IMR-90 (cell line): Measurements from ENCODE around the gene MAP1A. TPM values are rescaled to one million over a fixed set of nuclear protein-coding genes. Genes with fewer than 3 reads are reported as not detected.

ENCODE experiments used
- ATAC-seq: fragments of 200-7000 bp; cut with Tn5 transposase; 2 replicates; pipeline ENCODE4 v1.9.1; 2020; ENCODE audit warnings: low read depth, mild to moderate bottlenecking, moderate library complexity
- BruUV-seq: library from RNA; stranded (reverse); fragments of 400-500 nt; replicated peaks from 2 replicates; lab custom pipeline; 2021; lab: Mats Ljungman, UMichigan
- CTCF ChIA-PET: fragments of 300-600 bp; formaldehyde crosslinking; extraction: SDS; loops from one replicate; lab custom pipeline; 2021; ENCODE audit warnings: antibody characterized with exemption; lab: Yijun Ruan, JAX
- POLR2A ChIA-PET: fragments of 300-600 bp; sonication (Branson Sonifier 250); formaldehyde crosslinking; loops from one replicate; lab custom pipeline; 2022; ENCODE audit warnings: antibody characterized with exemption; ENCODE audit not compliant: unreplicated experiment; lab: Charles Lee
- DNase-seq: peaks from one replicate; pipeline ENCODE4 v3.0.0; 2013
- H2AFZ ChIP-seq: replicated peaks from 2 replicates; pipeline ENCODE3; 2013; ENCODE audit warnings: low read length, mild to moderate bottlenecking; ENCODE audit not compliant: poor library complexity
- H2AK5ac ChIP-seq: 2 replicates; pipeline ENCODE4 v1.6.1; 2013; ENCODE audit warnings: low read depth, low read length, inconsistent platforms
- H2AK9ac ChIP-seq: replicated peaks from 2 replicates; pipeline ENCODE3; 2013; ENCODE audit warnings: mild to moderate bottlenecking, low read depth, low read length, moderate library complexity; ENCODE audit not compliant: poor library complexity
- H2BK120ac ChIP-seq: 2 replicates; pipeline ENCODE4 v1.6.1; 2013; ENCODE audit warnings: low read depth, low read length, inconsistent platforms
- H2BK15ac ChIP-seq: 3 replicates; pipeline ENCODE4 v1.6.1; 2013; ENCODE audit warnings: low read depth, low read length, inconsistent platforms
- H2BK20ac ChIP-seq: 2 replicates; pipeline ENCODE4 v1.6.1; 2013; ENCODE audit warnings: low read depth, mild to moderate bottlenecking, inconsistent platforms, low read length, moderate library complexity
- H2BK5ac ChIP-seq: 2 replicates; pipeline ENCODE4 v1.6.1; 2013; ENCODE audit warnings: mild to moderate bottlenecking, low read depth, low read length, inconsistent platforms; ENCODE audit not compliant: poor library complexity, severe bottlenecking
- H3K14ac ChIP-seq: replicated peaks from 2 replicates; pipeline ENCODE4 v1.6.1; 2013; ENCODE audit warnings: low read depth, low read length, inconsistent platforms
- H3K18ac ChIP-seq: 2 replicates; pipeline ENCODE4 v1.6.1; 2013; ENCODE audit warnings: low read depth, low read length, control low read depth
- H3K23ac ChIP-seq: 2 replicates; pipeline ENCODE4 v1.6.1; 2013; ENCODE audit warnings: low read depth, low read length, inconsistent platforms
- H3K27ac ChIP-seq: 2 replicates; pipeline ENCODE4 v1.5.1; 2013; ENCODE audit warnings: mild to moderate bottlenecking, control low read depth, low read length; ENCODE audit not compliant: insufficient read depth
- H3K27me3 ChIP-seq: 2 replicates; pipeline ENCODE4 v1.6.1; 2013; ENCODE audit warnings: low read length; ENCODE audit not compliant: control insufficient read depth, insufficient read depth
- H3K36me3 ChIP-seq: 2 replicates; pipeline ENCODE4 v1.6.1; 2013; ENCODE audit warnings: low read length, mixed read lengths; ENCODE audit not compliant: control insufficient read depth, insufficient read depth
- H3K4ac ChIP-seq: 2 replicates; pipeline ENCODE4 v1.6.1; 2013; ENCODE audit warnings: low read depth, low read length, inconsistent platforms
- H3K4me1 ChIP-seq: 2 replicates; pipeline ENCODE4 v1.6.1; 2013; ENCODE audit warnings: low read length, mixed read lengths; ENCODE audit not compliant: control insufficient read depth, insufficient read depth
- H3K4me2 ChIP-seq: 2 replicates; pipeline ENCODE4 v1.6.1; 2013; ENCODE audit warnings: low read depth, mild to moderate bottlenecking, control low read depth, low read length, moderate library complexity
- H3K4me3 ChIP-seq: 2 replicates; pipeline ENCODE4 v1.5.1; 2013; ENCODE audit warnings: low read depth, mild to moderate bottlenecking, control low read depth, low read length, moderate library complexity; ENCODE audit not compliant: insufficient read depth
- H3K56ac ChIP-seq: 2 replicates; pipeline ENCODE4 v1.6.1; 2013; ENCODE audit warnings: low read length, inconsistent platforms; ENCODE audit not compliant: insufficient read depth; ENCODE audit errors: extremely low read depth
- H3K79me1 ChIP-seq, 2 experiments: 2 replicates each; pipeline ENCODE4 v1.6.1; 2013; ENCODE audit warnings: low read length in 2 of 2, inconsistent platforms in 1 of 2, low read depth in 1 of 2
- H3K9ac ChIP-seq: 2 replicates; pipeline ENCODE4 v1.6.1; 2013; ENCODE audit warnings: low read depth, low read length, control low read depth
- H3K9me1 ChIP-seq: 2 replicates; pipeline ENCODE4 v1.6.1; 2013; ENCODE audit warnings: low read length, inconsistent platforms; ENCODE audit not compliant: insufficient read depth
- H3K9me3 ChIP-seq: 2 replicates; pipeline ENCODE4 v1.6.1; 2013; ENCODE audit warnings: low read length; ENCODE audit not compliant: control insufficient read depth, insufficient read depth
- H4K20me1 ChIP-seq: 2 replicates; pipeline ENCODE4 v1.6.1; 2013; ENCODE audit warnings: low read length, inconsistent platforms; ENCODE audit not compliant: insufficient read depth
- H4K5ac ChIP-seq: 2 replicates; pipeline ENCODE4 v1.6.1; 2013; ENCODE audit warnings: mild to moderate bottlenecking, low read depth, low read length, control low read depth
- H4K8ac ChIP-seq, 2 experiments: 2 replicates each; pipeline ENCODE4 v1.6.1; 2013; ENCODE audit warnings: low read depth in 2 of 2, low read length in 2 of 2, control low read depth in 1 of 2, inconsistent platforms in 1 of 2
- H4K91ac ChIP-seq: 2 replicates; pipeline ENCODE4 v1.6.1; 2013; ENCODE audit warnings: low read depth, low read length, inconsistent platforms; ENCODE audit not compliant: insufficient read depth
- BHLHE40 ChIP-seq: fragments of 150-350 bp; IDR thresholded peaks from 2 replicates; pipeline ENCODE4 v1.6.1; 2016; ENCODE audit warnings: mild to moderate bottlenecking, low read depth, low read length
- CHD1 ChIP-seq: IDR thresholded peaks from 2 replicates; pipeline ENCODE4 v1.6.1; 2012; ENCODE audit warnings: low read depth, low read length, improper control_type of control experiment
- MAZ ChIP-seq: IDR thresholded peaks from 2 replicates; pipeline ENCODE4 v1.6.1; 2012; ENCODE audit warnings: low read depth, mild to moderate bottlenecking, low read length, improper control_type of control experiment, moderate library complexity, borderline replicate concordance
- MXI1 ChIP-seq: IDR thresholded peaks from 2 replicates; pipeline ENCODE4 v1.6.1; 2012; ENCODE audit warnings: low read depth, mild to moderate bottlenecking, low read length, moderate library complexity, borderline replicate concordance
- POLR2A ChIP-seq: IDR thresholded peaks from 2 replicates; pipeline ENCODE4 v1.6.1; 2012; ENCODE audit warnings: mild to moderate bottlenecking, low read depth, low read length
- RFX5 ChIP-seq: IDR thresholded peaks from 2 replicates; pipeline ENCODE4 v1.8.0; 2012; ENCODE audit warnings: low read depth, mild to moderate bottlenecking, low read length, moderate library complexity
- USF2 ChIP-seq: fragments of 150-350 bp; IDR thresholded peaks from 2 replicates; pipeline ENCODE4 v1.6.1; 2017; ENCODE audit warnings: mild to moderate bottlenecking, antibody characterized with exemption, low read length, low read depth
- WGBS, 2 experiments: methylation state at CpG; one replicate each; pipeline versions ENCODE4 v1.1.5 to v1.1.7; 2013; ENCODE audit warnings: missing lambda C conversion rate in 2 of 2; ENCODE audit not compliant: insufficient read length in 1 of 2; ENCODE audit errors: extremely low coverage in 2 of 2; 5-methylcytosine and 5-hydroxymethylcytosine counted together
- dilution Hi-C: fragments of 300-500 bp; cut with HindIII; formaldehyde crosslinking; loops from one replicate; pipeline ENCODE4 v1.14.3; 2018; ENCODE audit warnings: low sequenced_read_pairs; ENCODE audit not compliant: unreplicated experiment
- in situ Hi-C: fragments of 300-500 bp; cut with MboI; formaldehyde crosslinking; loops from 3 replicates; pipeline ENCODE4 v1.14.3; 2019; ENCODE audit warnings: low sequenced_read_pairs, inconsistent platforms, mixed read lengths
- intact Hi-C: fragments of 100-400 bp; cut with micrococcal nuclease; formaldehyde crosslinking; loops from 2 replicates; pipeline ENCODE4 v1.10.0; 2022
- polyA plus RNA-seq, 3 experiments: library from polyadenylated mRNA; depleted of rRNA; stranded (reverse); fragments of >200 nt; gene quantifications; 2 replicates each; pipeline ENCODE4 v1.2.3, GENCODE V29; 2012; ENCODE audit warnings: low replicate concordance in 1 of 3
- total RNA-seq: library from RNA; depleted of rRNA; stranded (reverse); fragments of >200 nt; gene quantifications from 2 replicates; pipeline ENCODE4 v1.2.3, GENCODE V29; 2012
- TF ChIP-seq, protein P1 (sequence below): conservative IDR thresholded peaks from 2 replicates; pipeline ENCODE4 v1.5.1; 2012; ENCODE audit warnings: mild to moderate bottlenecking, low read depth, low read length, improper control_type of control experiment

MAP1A gene
- total and polyA plus RNA-seq, 2 of the 4 experiments (the other 2 are of a cell fraction) = 28.7 to 48.2 TPM

DNA sequence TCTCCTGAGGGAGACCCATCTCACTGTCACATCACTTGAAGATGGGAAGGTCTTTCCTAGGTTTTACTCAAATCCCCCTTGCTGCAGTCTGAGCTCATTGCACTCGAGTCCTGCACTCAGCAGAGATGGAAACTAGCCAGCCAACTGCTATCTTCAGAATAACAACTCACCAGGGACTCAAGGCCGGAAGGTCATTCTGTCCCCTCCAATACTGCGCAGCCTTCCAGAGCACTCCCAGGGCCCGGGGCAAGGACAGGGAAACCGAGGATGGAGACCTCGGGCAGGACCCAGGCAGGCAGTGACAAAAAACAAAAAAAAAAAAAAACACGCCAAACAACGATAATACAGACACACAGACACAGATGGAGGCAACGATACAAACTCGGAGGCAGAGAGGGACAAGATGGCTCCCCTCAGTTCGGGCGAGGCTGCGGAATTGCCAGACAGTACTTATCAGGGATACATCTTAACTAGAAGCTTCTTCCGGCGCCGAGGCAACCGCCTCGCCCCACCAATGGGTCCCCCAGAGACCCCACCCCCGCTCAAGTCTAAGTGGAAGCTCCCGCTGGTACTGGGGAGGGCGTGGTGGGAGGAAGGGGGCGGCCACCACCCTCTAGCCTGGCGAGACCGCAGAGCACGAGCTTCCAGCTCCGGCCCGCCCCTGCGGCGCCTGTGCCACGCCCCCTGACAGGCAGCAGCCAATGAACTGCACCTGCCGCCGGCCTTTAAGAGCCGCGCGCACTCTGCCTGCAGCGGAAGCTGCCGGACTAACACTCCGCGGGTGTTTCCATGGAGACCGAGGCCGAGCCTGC, 7.0 kb upstream of the MAP1A start:
- peak overlapping the region; percentile 30; the same call in 1 of the 2 replicates for H2AK5ac ChIP-seq
- intact Hi-C loops (loop anchor here (2.0 to 10.0 kb wide), 2 partner anchors 70 to 264 kb away; partner anchors contain the start of gene ELL3), in situ Hi-C loops (no loop called here), dilution Hi-C loops (no loop called here)
- peak overlapping the region; percentile 82 for H2BK5ac ChIP-seq
- H2BK20ac ChIP-seq = peak overlapping the region; percentile 57; the same call in 1 of the 2 replicates
- peak overlapping the region; percentile 94 for H2AK9ac ChIP-seq
- TF ChIP-seq MAZ = 0 out of 2 replicates have a peak, but pooled peaks have one; percentile 66
- TF ChIP-seq RFX5 = no peak
- TF ChIP-seq USF2 = peak; percentile 78
- peak; percentile 95 for TF ChIP-seq MXI1
- no peak for TF ChIP-seq CHD1
- TF ChIP-seq, protein P1, sequence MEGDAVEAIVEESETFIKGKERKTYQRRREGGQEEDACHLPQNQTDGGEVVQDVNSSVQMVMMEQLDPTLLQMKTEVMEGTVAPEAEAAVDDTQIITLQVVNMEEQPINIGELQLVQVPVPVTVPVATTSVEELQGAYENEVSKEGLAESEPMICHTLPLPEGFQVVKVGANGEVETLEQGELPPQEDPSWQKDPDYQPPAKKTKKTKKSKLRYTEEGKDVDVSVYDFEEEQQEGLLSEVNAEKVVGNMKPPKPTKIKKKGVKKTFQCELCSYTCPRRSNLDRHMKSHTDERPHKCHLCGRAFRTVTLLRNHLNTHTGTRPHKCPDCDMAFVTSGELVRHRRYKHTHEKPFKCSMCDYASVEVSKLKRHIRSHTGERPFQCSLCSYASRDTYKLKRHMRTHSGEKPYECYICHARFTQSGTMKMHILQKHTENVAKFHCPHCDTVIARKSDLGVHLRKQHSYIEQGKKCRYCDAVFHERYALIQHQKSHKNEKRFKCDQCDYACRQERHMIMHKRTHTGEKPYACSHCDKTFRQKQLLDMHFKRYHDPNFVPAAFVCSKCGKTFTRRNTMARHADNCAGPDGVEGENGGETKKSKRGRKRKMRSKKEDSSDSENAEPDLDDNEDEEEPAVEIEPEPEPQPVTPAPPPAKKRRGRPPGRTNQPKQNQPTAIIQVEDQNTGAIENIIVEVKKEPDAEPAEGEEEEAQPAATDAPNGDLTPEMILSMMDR = peak; percentile 41
- TF ChIP-seq BHLHE40 = peak; percentile 88
- peak; percentile 35; the same call in 1 of the 2 replicates for TF ChIP-seq POLR2A
- H3K27ac ChIP-seq = peak overlapping the region; percentile 78
- no peaks in the 10 kb centered on the region for H3K9me3 ChIP-seq
- no TSS peak for BruUV-seq
- H3K9ac ChIP-seq = peak overlapping the region; percentile 70
- 1% methylated on average over 23 of the region's 41 CpGs; no CpG with 5 or more reads in 1 of the 2 experiments for WGBS, 2 experiments
- peaks cover 16% of the 10 kb centered on the region for H3K4me1 ChIP-seq
- H3K18ac ChIP-seq = peak overlapping the region; percentile 55
- peak overlapping the region; percentile 70 for H2BK120ac ChIP-seq
- peak overlapping the region; percentile 50 to 88 for H4K8ac ChIP-seq
- peaks cover 17% of the 10 kb centered on the region for H3K9me1 ChIP-seq
- ATAC-seq (peak; percentile 96), DNase-seq (peak; percentile 98)
- H3K4me3 ChIP-seq = peak overlapping the region; percentile 54
- peak overlapping the region; percentile 76 for H3K14ac ChIP-seq
- no peaks in the 10 kb centered on the region for H3K36me3 ChIP-seq
- H4K20me1 ChIP-seq = no peaks in the 10 kb centered on the region
- peak overlapping the region; percentile 83 for H3K4ac ChIP-seq
- H2AFZ ChIP-seq = peak overlapping the region; percentile 95
- POLR2A ChIA-PET = interaction anchor here (0.9 kb wide), 1 partner anchor 9 kb away, joined by 3 read pairs; no protein-coding TSS in a partner anchor
- peak overlapping the region; percentile 27 for H4K5ac ChIP-seq
- H3K4me2 ChIP-seq = peak overlapping the region; percentile 83
- CTCF ChIA-PET = interaction anchor here (1.5 to 1.9 kb wide), 3 partner anchors 11 to 138 kb away, joined by 3 to 4 read pairs (median 3); no protein-coding TSS in a partner anchor
- H3K23ac ChIP-seq = peak overlapping the region; percentile 85
- H3K79me1 ChIP-seq = peaks cover 0 to 15% of the 10 kb centered on the region in 2 experiments; a peak in 3 of 4 replicates
- peak overlapping the region; percentile 77 for H3K56ac ChIP-seq
- H4K91ac ChIP-seq = peak overlapping the region; percentile 78
- no peaks in the 10 kb centered on the region for H3K27me3 ChIP-seq
- H2BK15ac ChIP-seq = peak overlapping the region; percentile 75; the same call in 1 of the 3 replicates
